GM12878 (cell line): ENCODE data around the gene C2orf92. TPM values are rescaled to one million over a fixed set of nuclear protein-coding genes. Genes with fewer than 3 reads are reported as not detected.

ENCODE experiments used
- ATAC-seq: fragments of 200-7000 bp; cut with Tn5 transposase; 3 replicates; pipeline ENCODE4 v1.9.1; 2020; ENCODE audit warnings: mild to moderate bottlenecking, moderate library complexity
- BruUV-seq: library from RNA; stranded (reverse); fragments of 400-500 nt; replicated peaks from 2 replicates; lab custom pipeline; 2021; lab: Mats Ljungman, UMichigan
- CTCF ChIA-PET: fragments of 300-600 bp; sonication (Branson Sonifier 250); formaldehyde crosslinking; extraction: SDS; loops from one replicate; lab custom pipeline; 2021; ENCODE audit warnings: inconsistent platforms; lab: Yijun Ruan, JAX
- POLR2A ChIA-PET: fragments of 350-600 bp; formaldehyde crosslinking; extraction: SDS; loops from one replicate; lab custom pipeline; 2021; ENCODE audit warnings: inconsistent platforms; lab: Charles Lee
- RAD21 ChIA-PET: fragments of 300-600 bp; sonication (Branson Sonifier 250); formaldehyde crosslinking; loops from one replicate; lab custom pipeline; 2023; ENCODE audit warnings: antibody characterized with exemption; ENCODE audit not compliant: unreplicated experiment; lab: Charles Lee
- SMC1A ChIA-PET: fragments of 300-600 bp; sonication (Branson Sonifier 250); formaldehyde crosslinking; loops from one replicate; lab custom pipeline; 2023; ENCODE audit not compliant: unreplicated experiment, uncharacterized antibody; lab: Charles Lee
- DNase-seq: peaks from one replicate; pipeline ENCODE4 v3.0.0-alpha.2; 2011; ENCODE audit warnings: low read depth, low spot score
- FAIRE-seq: peaks from 3 replicates; lab custom pipeline; 2011; peaks lifted over from hg19 to GRCh38; lab: Jason Lieb, UNC
- H2AFZ ChIP-seq: 2 replicates; pipeline ENCODE4 v1.6.0; 2011; ENCODE audit warnings: low read depth, low read length, control low read depth; ENCODE audit not compliant: control insufficient read depth
- H3K27ac ChIP-seq: 2 replicates; pipeline ENCODE4 v1.5.1; 2011; ENCODE audit warnings: control low read depth; ENCODE audit not compliant: control insufficient read depth, insufficient read depth
- H3K27me3 ChIP-seq, 2 experiments: replicated peaks in 1 of 2; 2 replicates each; pipeline versions ENCODE4 v1.6.0 to v1.6.1; 2011; ENCODE audit warnings: low read length in 1 of 2; ENCODE audit not compliant: control insufficient read depth in 2 of 2, insufficient read depth in 2 of 2
- H3K36me3 ChIP-seq, 2 experiments: 2 replicates each; pipeline ENCODE4 v1.5.1; 2011; ENCODE audit warnings: low read length in 1 of 2; ENCODE audit not compliant: control insufficient read depth in 2 of 2, insufficient read depth in 2 of 2
- H3K4me1 ChIP-seq: 2 replicates; pipeline ENCODE4 v1.6.1; 2011; ENCODE audit warnings: mild to moderate bottlenecking, low read length, moderate library complexity, mixed read lengths; ENCODE audit not compliant: control insufficient read depth, insufficient read depth
- H3K4me2 ChIP-seq: 2 replicates; pipeline ENCODE4 v1.6.0; 2011; ENCODE audit warnings: control low read depth; ENCODE audit not compliant: control insufficient read depth, insufficient read depth
- H3K4me3 ChIP-seq: fragments of 200-600 bp; sonication (generic); 2 replicates; pipeline ENCODE4 v1.5.1; 2016
- H3K79me2 ChIP-seq: 2 replicates; pipeline ENCODE4 v1.6.0; 2011; ENCODE audit warnings: low read length; ENCODE audit not compliant: control insufficient read depth, insufficient read depth
- H3K9ac ChIP-seq: 2 replicates; pipeline ENCODE4 v1.8.0; 2011; ENCODE audit warnings: low read length, control low read depth, mixed read lengths; ENCODE audit not compliant: control insufficient read depth, insufficient read depth
- H3K9me3 ChIP-seq: replicated peaks from 3 replicates; pipeline ENCODE4 v1.5.1; 2011; ENCODE audit warnings: mild to moderate bottlenecking, low read length; ENCODE audit not compliant: control insufficient read depth, insufficient read depth
- H4K20me1 ChIP-seq: 2 replicates; pipeline ENCODE4 v1.6.0; 2011; ENCODE audit not compliant: control insufficient read depth, insufficient read depth
- ATF7 ChIP-seq: fragments of 450-650 bp; IDR thresholded peaks from 2 replicates; pipeline ENCODE4 v1.6.1; 2016; ENCODE audit warnings: low read depth, mild to moderate bottlenecking
- BRCA1 ChIP-seq: IDR thresholded peaks from 2 replicates; pipeline ENCODE4 v1.6.1; 2011; ENCODE audit warnings: low read depth, low read length, improper control_type of control experiment
- HDAC6 ChIP-seq: fragments of 200-600 bp; sonication (generic); IDR thresholded peaks from one replicate; pipeline ENCODE4 v1.8.0; 2017; ENCODE audit warnings: antibody characterized with exemption; ENCODE audit not compliant: unreplicated experiment
- POU2F2 ChIP-seq: IDR thresholded peaks from 3 replicates; pipeline ENCODE4 v1.6.1; 2011; ENCODE audit warnings: low read depth, mild to moderate bottlenecking, low read length, borderline replicate concordance
- RELA ChIP-seq: fragments of 450-650 bp; IDR thresholded peaks from 2 replicates; pipeline ENCODE4 v1.8.0; 2014; ENCODE audit warnings: borderline replicate concordance; ENCODE audit not compliant: partially characterized antibody
- SPI1 ChIP-seq: IDR thresholded peaks from 2 replicates; pipeline ENCODE4 v1.6.1; 2011; ENCODE audit warnings: low read depth, mild to moderate bottlenecking, low read length, moderate library complexity, borderline replicate concordance; ENCODE audit not compliant: insufficient read depth
- TARDBP ChIP-seq: IDR thresholded peaks from 2 replicates; pipeline ENCODE4 v1.6.1; 2016; ENCODE audit warnings: borderline replicate concordance
- WGBS: methylation state at CpG from one replicate; pipeline ENCODE4 v1.1.6; 2016; ENCODE audit warnings: low lambda C conversion rate; ENCODE audit not compliant: insufficient replicate concordance, insufficient coverage; ENCODE audit errors: missing lambda C conversion rate; 5-methylcytosine and 5-hydroxymethylcytosine counted together
- in situ Hi-C: fragments of 300-500 bp; cut with MboI; formaldehyde crosslinking; loops from 9 replicates; pipeline ENCODE4 v1.14.3; 2018; ENCODE audit warnings: mixed read lengths
- intact Hi-C: fragments of 100-400 bp; cut with micrococcal nuclease; formaldehyde crosslinking; loops from one replicate; pipeline ENCODE4 v1.14.2; 2022; ENCODE audit not compliant: unreplicated experiment
- polyA plus RNA-seq, 11 experiments: library from polyadenylated mRNA; depleted of rRNA in 4 of 11; unstranded in 6 of 11; stranded (reverse) in 5 of 11; fragments of >200 nt; fragmentation: Nextera tagmentation in 4 of 11; fragmentation: Illumina TruSeq in 1 of 11; extraction: Ambion mirVana in 4 of 11; extraction: Trizol in 1 of 11; gene quantifications; 1 replicate in 1 of 11; 2 replicates in 10 of 11; pipeline versions ENCODE4 v1.2.1 to v1.2.3, GENCODE V29; 2011 to 2016; ENCODE audit warnings: inconsistent platforms in 2 of 11, missing spikeins in 2 of 11, low read depth in 1 of 11
- total RNA-seq, 4 experiments: library from RNA; depleted of rRNA in 3 of 4; stranded (reverse); fragments of >200 nt in 3 of 4; fragmentation: Illumina TruSeq in 1 of 4; extraction: Trizol in 1 of 4; gene quantifications; 2 replicates each; pipeline versions ENCODE4 v1.2.1 to v1.2.3, GENCODE V29; 2013 to 2021
- TF ChIP-seq, protein P1 (sequence below): fragments of 450-650 bp; formaldehyde crosslinking; IDR thresholded peaks from 2 replicates; pipeline ENCODE4 v1.4.0; 2022; ENCODE audit warnings: mild to moderate bottlenecking, moderate library complexity

The C2orf92 gene
- total and polyA plus RNA-seq, 10 of the 15 experiments (the other 5 are each of a cell fraction or from before 2014, with no cell fraction given), result 0.40 to 10.1 (median 3.7) TPM

DNA sequence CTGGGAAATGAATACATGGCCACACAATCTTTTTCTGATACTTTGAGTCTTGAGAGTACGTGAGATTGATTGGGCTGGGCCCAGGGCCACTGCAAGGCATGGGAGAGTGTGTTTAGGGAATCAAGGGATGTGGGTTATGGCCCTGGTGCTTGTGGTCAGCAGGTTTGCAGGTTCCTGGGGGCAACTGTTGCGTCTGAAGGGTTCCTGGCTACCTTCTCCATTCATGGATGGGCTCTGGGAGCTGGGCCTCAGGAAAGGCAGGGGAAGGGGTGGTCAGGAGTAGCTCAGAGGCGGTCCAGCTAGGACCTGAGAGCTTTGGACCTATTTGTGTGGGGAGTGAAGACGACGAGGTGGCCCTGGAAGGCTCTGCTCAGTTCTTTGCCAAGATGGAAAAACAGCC, 35.5 kb downstream of the C2orf92 start:
- no peak overlapping the region for H3K4me2 ChIP-seq
- ChIA-PET POLR2A (no interaction called here), SMC1A (no interaction called here), CTCF (no interaction called here), RAD21 (no interaction called here)
- no peaks in the 10 kb centered on the region for H3K27me3 ChIP-seq
- no peaks in the 10 kb centered on the region for H4K20me1 ChIP-seq
- H3K79me2 ChIP-seq, result no peaks in the 10 kb centered on the region
- no TSS peak for BruUV-seq
- in situ Hi-C loops (loop anchor here (5.0 kb wide), 2 partner anchors 118 to 682 kb away; partner anchors contain the start of gene ANKRD36B), intact Hi-C loops (loop anchor here (10.0 kb wide), 1 partner anchor 480 kb away; no protein-coding TSS in a partner anchor)
- 13% methylated on average over 5 of the region's 5 CpGs for WGBS
- no peaks in the 10 kb centered on the region for H3K4me1 ChIP-seq
- no peak for TF ChIP-seq ATF7
- TF ChIP-seq BRCA1, result no peak
- no peak for TF ChIP-seq POU2F2
- no peak for TF ChIP-seq SPI1
- no peak for TF ChIP-seq RELA
- TF ChIP-seq HDAC6, result no peak
- TF ChIP-seq TARDBP, result no peak
- TF ChIP-seq, protein P1, sequence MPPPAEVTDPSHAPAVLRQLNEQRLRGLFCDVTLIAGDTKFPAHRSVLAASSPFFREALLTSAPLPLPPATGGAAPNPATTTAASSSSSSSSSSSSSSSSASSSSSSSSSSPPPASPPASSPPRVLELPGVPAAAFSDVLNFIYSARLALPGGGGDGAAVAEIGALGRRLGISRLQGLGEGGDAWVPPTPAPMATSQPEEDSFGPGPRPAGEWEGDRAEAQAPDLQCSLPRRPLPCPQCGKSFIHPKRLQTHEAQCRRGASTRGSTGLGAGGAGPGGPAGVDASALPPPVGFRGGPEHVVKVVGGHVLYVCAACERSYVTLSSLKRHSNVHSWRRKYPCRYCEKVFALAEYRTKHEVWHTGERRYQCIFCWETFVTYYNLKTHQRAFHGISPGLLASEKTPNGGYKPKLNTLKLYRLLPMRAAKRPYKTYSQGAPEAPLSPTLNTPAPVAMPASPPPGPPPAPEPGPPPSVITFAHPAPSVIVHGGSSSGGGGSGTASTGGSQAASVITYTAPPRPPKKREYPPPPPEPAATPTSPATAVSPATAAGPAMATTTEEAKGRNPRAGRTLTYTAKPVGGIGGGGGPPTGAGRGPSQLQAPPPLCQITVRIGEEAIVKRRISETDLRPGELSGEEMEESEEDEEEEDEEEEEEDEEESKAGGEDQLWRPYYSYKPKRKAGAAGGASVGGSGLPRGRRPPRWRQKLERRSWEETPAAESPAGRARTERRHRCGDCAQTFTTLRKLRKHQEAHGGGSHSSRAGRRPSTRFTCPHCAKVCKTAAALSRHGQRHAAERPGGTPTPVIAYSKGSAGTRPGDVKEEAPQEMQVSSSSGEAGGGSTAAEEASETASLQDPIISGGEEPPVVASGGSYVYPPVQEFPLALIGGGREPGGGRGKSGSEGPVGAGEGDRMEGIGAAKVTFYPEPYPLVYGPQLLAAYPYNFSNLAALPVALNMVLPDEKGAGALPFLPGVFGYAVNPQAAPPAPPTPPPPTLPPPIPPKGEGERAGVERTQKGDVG (CRISPR knock-in tag), result no peak
- H3K9me3 ChIP-seq, result no peaks in the 10 kb centered on the region
- FAIRE-seq (no peak), DNase-seq (no peak), ATAC-seq (no peak)
- H3K4me3 ChIP-seq, result no peak overlapping the region
- no peak overlapping the region for H3K9ac ChIP-seq
- H3K27ac ChIP-seq, result no peak overlapping the region
- H2AFZ ChIP-seq, result no peak overlapping the region
- H3K36me3 ChIP-seq, result no peaks in the 10 kb centered on the region
